ENCODE results near the gene SHOX.

- no peak for TF ChIP-seq GATA2 (CRISPR knock-in tag; IDR thresholded peaks at IDR 0.05)
- TF ChIP-seq FOXM1 (IDR thresholded peaks at IDR 0.05; ENCODE audit: low read depth), result no peak
- no peak for TF ChIP-seq CTCF (IDR thresholded peaks at IDR 0.05)
- TF ChIP-seq REST (IDR thresholded peaks at IDR 0.05; ENCODE audit: low read depth, low read length), result no peak
Measured at GRCh38 chrX:627995-628394, 2.6 kb upstream of the SHOX start.

Data from SK-N-SH (cell line).